ENCODE results near the gene SRGAP3. TPM values are rescaled to one million over a fixed set of nuclear protein-coding genes. Genes with fewer than 3 reads are reported as not detected.
"Not testable (repeated sequence)": the region's sequence is repeated elsewhere in the genome, so short reads cannot be mapped to it uniquely, and the experiment has no call there.

Gene SRGAP3
- 1 to 10 TPM; 1.8 to 5.2 (median 3.1) TPM for total RNA-seq
- long read RNA-seq, partial matches to known transcripts = 0 of 2 reads
- long read RNA-seq, other reads (novel, unspliced or antisense) = 2 of 2 reads

DNA sequence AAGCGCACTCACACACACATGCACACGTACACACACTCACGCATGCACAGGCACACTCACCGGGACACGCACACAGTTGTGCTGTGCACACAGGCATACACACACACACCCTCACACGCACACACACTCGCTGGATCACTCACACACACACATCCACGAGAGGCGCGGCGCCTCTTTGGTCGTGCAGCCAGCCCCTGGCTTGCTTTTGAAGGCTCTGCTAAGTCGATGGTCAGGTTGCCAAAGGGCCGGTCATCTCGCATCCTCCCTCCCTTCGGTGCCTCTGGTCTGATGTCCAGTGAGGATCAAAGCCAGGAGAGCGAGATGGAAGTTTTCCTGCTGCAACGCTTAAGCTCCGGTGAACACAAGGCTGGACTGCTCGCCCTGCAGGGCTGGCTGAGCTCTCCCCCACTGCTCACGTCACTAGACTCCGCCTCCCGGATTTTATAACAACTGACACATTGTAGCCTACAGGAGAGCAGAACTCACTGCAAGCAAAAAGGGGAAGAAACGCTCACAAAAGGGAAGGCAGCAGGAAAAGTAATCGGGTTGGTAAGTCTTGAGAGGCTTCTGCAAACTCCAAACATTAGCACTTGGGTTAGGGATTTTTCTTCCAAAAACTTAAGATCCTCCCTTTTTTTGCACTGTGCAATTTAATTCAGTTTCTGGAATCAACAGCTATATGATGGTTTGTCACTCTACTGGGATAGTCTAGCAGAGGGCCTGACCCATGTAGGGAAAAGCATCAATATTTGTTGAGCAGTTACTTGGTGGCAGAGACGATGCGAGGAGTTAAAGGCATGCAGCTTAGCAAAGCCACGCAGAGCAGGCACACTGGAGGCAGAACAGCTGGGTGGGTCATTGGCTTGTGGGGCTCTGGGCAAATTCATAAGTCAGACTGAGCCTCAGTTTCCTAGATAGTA, at the start of gene SRGAP3:
SRGAP3 (minus strand) TSS at position 374 of the 920 bp plus-strand sequence. CDS start 695 bp downstream, outside the sequence.
- ATAC-seq (peak; percentile 99 to 100 (median 100)), DNase-seq (peak; percentile 80 to 86 (median 81))
- no peaks in the 10 kb centered on the region for H3K36me3 ChIP-seq
- H3K9me3 ChIP-seq = no peaks in the 10 kb centered on the region
- H3K4me3 ChIP-seq = peak within 1 kb of the TSS; percentile 40 to 49 (median 40)
- no peaks in the 10 kb centered on the region for H3K27me3 ChIP-seq
- H3K27ac ChIP-seq = no peak within 1 kb of the TSS
- TF ChIP-seq, protein P1, sequence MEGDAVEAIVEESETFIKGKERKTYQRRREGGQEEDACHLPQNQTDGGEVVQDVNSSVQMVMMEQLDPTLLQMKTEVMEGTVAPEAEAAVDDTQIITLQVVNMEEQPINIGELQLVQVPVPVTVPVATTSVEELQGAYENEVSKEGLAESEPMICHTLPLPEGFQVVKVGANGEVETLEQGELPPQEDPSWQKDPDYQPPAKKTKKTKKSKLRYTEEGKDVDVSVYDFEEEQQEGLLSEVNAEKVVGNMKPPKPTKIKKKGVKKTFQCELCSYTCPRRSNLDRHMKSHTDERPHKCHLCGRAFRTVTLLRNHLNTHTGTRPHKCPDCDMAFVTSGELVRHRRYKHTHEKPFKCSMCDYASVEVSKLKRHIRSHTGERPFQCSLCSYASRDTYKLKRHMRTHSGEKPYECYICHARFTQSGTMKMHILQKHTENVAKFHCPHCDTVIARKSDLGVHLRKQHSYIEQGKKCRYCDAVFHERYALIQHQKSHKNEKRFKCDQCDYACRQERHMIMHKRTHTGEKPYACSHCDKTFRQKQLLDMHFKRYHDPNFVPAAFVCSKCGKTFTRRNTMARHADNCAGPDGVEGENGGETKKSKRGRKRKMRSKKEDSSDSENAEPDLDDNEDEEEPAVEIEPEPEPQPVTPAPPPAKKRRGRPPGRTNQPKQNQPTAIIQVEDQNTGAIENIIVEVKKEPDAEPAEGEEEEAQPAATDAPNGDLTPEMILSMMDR (IDR thresholded peaks at IDR 0.05) = peak; percentile 20 to 36 (median 28)
- TF ChIP-seq POLR2A (IDR thresholded peaks at IDR 0.05) = no peak
- intact Hi-C loops (cut with DNase I) = no loop called here
- WGBS (ENCODE audit: insufficient coverage, low coverage, low lambda C conversion rate, missing lambda C conversion rate) = 9% methylated on average over 27 of the region's 28 CpGs
- peaks cover 0 to 6% (median 0%) of the 10 kb centered on the region in 4 donors for H3K4me1 ChIP-seq

DNA sequence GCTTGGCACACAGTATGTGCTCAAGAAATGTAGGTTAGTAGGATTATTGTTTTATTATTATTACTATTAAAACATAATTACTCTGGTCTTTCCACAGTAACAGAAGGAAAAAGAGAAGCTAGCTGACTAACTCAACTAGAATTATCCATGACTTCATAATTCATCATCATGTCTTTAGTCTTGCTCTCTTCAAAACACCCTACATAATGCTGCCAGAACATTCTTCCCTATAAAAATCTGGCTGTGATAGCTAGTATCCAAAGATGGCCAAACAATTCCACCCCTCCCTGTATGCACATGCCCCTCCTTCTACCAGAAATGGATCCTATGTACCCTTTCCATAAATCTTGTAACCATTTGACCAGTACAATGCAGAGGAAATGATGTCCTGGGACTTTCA, 48.8 kb upstream of the SRGAP3 start:
- Histone ChIP-seq H3K36me3 (no peaks in the 10 kb centered on the region), H3K4me3 (no peak overlapping the region), H3K4me1 (no peaks in the 10 kb centered on the region), H3K9me3 (no peaks in the 10 kb centered on the region), H3K27ac (no peak overlapping the region), H3K27me3 (no peaks in the 10 kb centered on the region)
- no peak for DNase-seq
- intact Hi-C loops (cut with DNase I) = no loop called here
- no peak for ATAC-seq
- no peak for TF ChIP-seq POLR2A (IDR thresholded peaks at IDR 0.05)
- TF ChIP-seq, protein P1 (IDR thresholded peaks at IDR 0.05) = no peak

DNA sequence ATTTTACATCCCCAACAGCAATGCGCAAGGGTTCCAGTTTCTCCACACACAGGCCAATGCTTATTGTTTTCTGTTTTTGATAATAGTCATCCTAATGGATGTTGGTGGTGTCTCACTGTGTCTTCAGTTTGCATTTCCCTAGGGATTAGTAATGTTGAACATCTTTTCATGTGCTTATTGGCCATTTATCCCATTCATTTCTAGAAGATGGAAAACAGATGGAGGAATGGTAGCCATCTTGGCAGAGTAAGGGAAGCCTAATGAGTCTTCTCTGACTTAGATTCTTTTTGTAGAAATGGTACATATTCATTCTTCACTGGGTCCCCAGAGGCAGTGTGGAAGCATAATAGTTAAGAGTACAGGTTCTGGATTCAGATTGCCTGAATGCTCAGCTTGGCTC, 46.8 kb upstream of the SRGAP3 start:
- WGBS (ENCODE audit: insufficient coverage, low coverage, low lambda C conversion rate, missing lambda C conversion rate) = 100% methylated on average over 1 of the region's 1 CpG
- intact Hi-C loops (cut with DNase I) = no loop called here
- no peaks in the 10 kb centered on the region for H3K9me3 ChIP-seq
- H3K4me1 ChIP-seq = no peaks in the 10 kb centered on the region
- H3K36me3 ChIP-seq = no peaks in the 10 kb centered on the region
- DNase-seq = no peak
- no peak overlapping the region for H3K4me3 ChIP-seq
- no peaks in the 10 kb centered on the region for H3K27me3 ChIP-seq
- no peak overlapping the region for H3K27ac ChIP-seq
- TF ChIP-seq, protein P1 (IDR thresholded peaks at IDR 0.05) = no peak
- no peak for TF ChIP-seq POLR2A (IDR thresholded peaks at IDR 0.05)
- ATAC-seq = no peak

DNA sequence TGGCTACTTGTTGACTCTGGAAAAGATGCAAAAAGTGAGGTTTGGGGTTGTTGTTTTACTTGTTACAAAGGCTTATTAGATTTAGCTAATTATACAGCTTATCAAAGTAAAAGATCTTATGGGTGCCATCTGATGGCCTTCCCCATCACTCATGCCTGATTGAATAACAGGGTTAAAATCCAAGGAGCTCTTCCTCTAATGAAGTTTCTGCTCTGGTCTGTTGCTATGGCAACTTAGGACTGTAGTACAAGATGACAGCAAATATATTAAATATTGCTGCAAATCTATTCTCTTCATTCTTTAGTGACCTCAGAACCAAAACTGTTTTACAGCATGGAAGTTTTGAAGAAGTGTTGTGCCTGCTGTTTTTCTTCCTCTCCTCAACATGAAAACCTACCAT, 45.6 kb upstream of the SRGAP3 start:
- no peak overlapping the region for H3K27ac ChIP-seq
- no peaks in the 10 kb centered on the region for H3K4me1 ChIP-seq
- no peaks in the 10 kb centered on the region for H3K27me3 ChIP-seq
- no peak for TF ChIP-seq POLR2A (IDR thresholded peaks at IDR 0.05)
- TF ChIP-seq, protein P1 (IDR thresholded peaks at IDR 0.05) = no peak
- no peaks in the 10 kb centered on the region for H3K9me3 ChIP-seq
- DNase-seq = no peak
- H3K36me3 ChIP-seq = no peaks in the 10 kb centered on the region
- intact Hi-C loops (cut with DNase I) = no loop called here
- H3K4me3 ChIP-seq = no peak overlapping the region
- no peak for ATAC-seq

DNA sequence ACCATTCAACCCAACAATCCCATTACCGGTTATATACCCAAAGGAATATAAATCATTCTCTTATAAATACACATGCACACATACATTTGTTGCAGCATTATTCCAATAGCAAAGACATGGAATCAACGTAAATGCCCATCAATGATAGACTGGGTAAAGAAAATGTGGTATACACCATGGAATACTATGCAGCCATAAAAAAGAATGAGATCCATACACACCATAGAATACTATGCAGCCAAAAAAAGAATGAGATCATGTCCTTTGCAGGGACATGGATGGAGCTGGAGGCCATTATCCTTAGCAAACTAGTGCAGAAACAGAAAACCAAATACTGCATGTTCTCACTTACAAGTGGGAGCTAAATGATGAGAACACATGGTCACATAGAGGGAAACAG, 44.5 kb upstream of the SRGAP3 start:
- DNase-seq; intact Hi-C loops (cut with DNase I); H3K27me3 ChIP-seq; H3K27ac ChIP-seq; H3K9me3 ChIP-seq; ATAC-seq; H3K4me1 ChIP-seq; H3K4me3 ChIP-seq; H3K36me3 ChIP-seq: not testable (repeated sequence)
- WGBS (ENCODE audit: insufficient coverage, low coverage, low lambda C conversion rate, missing lambda C conversion rate) = 80% methylated on average over 2 of the region's 2 CpGs
